Measurements from ENCODE around the gene UNC13A.

- TF ChIP-seq CTCF (IDR thresholded peaks at IDR 0.05) (no peak), POLR2AphosphoS5 (IDR thresholded peaks at IDR 0.05) (no peak), POLR2A (IDR thresholded peaks at IDR 0.05) (no peak)
These were observed 41.7 kb downstream of the UNC13A start for GRCh38 chr19:17646441-17646840.
